GM12891 (cell line): ENCODE measurements around the gene GPR63.

Experiments used
- DNase-seq: peaks from one replicate; pipeline ENCODE4 v3.0.0; 2011; ENCODE audit warnings: low spot score; ENCODE audit not compliant: insufficient read length
- FAIRE-seq: peaks from 2 replicates; lab custom pipeline; 2011; peaks lifted over from hg19 to GRCh38; lab: Jason Lieb, UNC
- PAX5 ChIP-seq: IDR thresholded peaks from 2 replicates; pipeline ENCODE4 v1.6.1; 2011; ENCODE audit warnings: low read length, moderate library complexity, mild to moderate bottlenecking; ENCODE audit not compliant: insufficient read depth, severe bottlenecking
- POLR2A ChIP-seq: IDR thresholded peaks from 2 replicates; pipeline ENCODE4 v1.6.1; 2011; ENCODE audit warnings: low read depth, low read length, control low read depth
- POLR2AphosphoS5 ChIP-seq: IDR thresholded peaks from 2 replicates; pipeline ENCODE4 v1.6.1; 2011; ENCODE audit warnings: low read depth, low read length, control low read depth
- POU2F2 ChIP-seq: IDR thresholded peaks from 2 replicates; pipeline ENCODE4 v1.6.1; 2011; ENCODE audit warnings: low read depth, mild to moderate bottlenecking, control low read depth, low read length, moderate library complexity
- SPI1 ChIP-seq: IDR thresholded peaks from 2 replicates; pipeline ENCODE4 v1.6.1; 2011; ENCODE audit warnings: low read depth, low read length, control low read depth
- TAF1 ChIP-seq: IDR thresholded peaks from 2 replicates; pipeline ENCODE4 v1.6.1; 2011; ENCODE audit warnings: low read depth, low read length, control low read depth

Gene GPR63

DNA sequence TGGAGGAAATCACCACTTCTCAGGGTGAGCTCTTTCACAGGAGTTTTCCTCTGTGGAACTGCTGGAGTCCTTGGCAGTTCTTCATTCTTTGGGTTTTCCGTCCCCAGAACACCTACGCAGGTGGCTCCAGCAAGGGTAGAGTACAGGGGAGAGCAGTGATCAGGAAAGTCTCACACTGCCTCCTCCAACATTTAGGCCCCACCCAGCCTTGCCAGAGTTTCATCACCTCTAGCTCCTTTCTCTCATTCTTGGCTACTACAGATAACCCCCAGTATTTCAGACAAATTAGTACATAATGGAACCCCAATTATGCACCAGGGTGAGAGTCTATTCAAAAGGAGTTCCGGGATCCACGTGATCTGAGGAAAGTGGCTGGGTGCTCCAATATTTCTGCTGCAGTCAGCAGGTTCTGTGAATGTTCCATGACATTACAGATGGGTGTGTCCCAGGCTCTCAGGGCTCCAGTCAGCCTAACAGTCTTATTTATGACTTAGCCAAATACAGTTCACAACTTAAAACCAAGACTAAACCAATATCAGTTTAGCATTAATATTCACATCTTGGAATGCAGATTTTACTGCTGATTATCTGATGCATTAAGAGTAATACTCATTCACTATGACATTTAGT lies 44.6 kb downstream of the GPR63 start:
- TF ChIP-seq TAF1 (no peak), POLR2AphosphoS5 (no peak), SPI1 (no peak), POU2F2 (no peak), POLR2A (no peak), PAX5 (no peak)
- FAIRE-seq: peak; percentile 9
- DNase-seq: no peak

DNA sequence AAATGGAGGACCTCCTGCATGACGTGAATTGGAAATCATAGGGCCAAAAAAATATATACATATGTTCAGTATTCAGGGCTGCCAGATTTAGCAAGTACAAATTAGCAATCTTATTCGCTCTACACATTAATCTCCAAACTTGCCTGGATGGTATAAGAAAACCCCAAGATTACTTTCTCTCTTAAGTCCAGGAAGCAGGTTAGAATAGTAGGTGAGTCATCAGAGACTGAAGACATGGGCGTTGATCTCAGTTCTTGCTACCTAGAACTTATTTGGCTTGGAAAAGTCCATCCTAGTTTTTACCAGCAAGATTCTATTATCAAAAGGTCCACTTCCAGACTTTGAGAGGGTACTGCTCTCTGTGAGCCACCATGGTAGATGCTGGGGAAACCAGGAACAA lies 47.4 kb downstream of the GPR63 start:
- no peak for TF ChIP-seq PAX5
- no peak for TF ChIP-seq POLR2A
- no peak for TF ChIP-seq TAF1
- no peak for TF ChIP-seq POU2F2
- TF ChIP-seq SPI1: no peak
- TF ChIP-seq POLR2AphosphoS5: no peak
- DNase-seq: no peak
- FAIRE-seq: no peak

- DNase-seq (no peak), FAIRE-seq (no peak)
- TF ChIP-seq SPI1 (no peak), POU2F2 (no peak), PAX5 (no peak), POLR2A (no peak), TAF1 (no peak), POLR2AphosphoS5 (no peak)
Observed at GRCh38 chr6:96787846-96788580, 49.3 kb downstream of the GPR63 start.

- TF ChIP-seq POLR2AphosphoS5: no peak
- DNase-seq (no peak), FAIRE-seq (no peak)
Observed at GRCh38 chr6:96786336-96786735, 50.9 kb downstream of the GPR63 start.

GRCh38 chr6:96784650-96785049 lies 52.6 kb downstream of the GPR63 start:
- DNase-seq (no peak), FAIRE-seq (no peak)
- TF ChIP-seq POLR2AphosphoS5 (no peak), PAX5 (no peak), SPI1 (no peak), POU2F2 (no peak), POLR2A (no peak), TAF1 (no peak)

DNA sequence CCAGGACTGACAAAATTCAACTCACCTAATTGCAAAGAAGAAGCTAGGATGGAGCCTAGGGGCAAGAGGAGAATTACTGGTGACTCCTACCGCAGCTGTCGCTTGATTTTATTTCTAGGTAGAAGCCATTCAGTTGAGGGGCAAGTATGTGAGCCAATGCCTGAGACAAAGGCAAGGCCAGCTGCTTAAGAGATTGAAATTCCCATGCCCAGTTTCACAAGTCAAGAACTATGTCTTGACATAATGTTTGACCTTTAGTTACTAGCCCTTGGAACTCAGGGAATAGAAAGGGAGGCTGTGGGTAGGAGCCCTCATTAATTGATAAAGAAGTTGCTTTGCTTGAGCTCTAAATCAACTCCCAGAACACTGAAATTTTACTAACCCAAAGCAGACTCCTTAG lies 54.0 kb downstream of the GPR63 start:
- no peak for TF ChIP-seq POLR2A
- no peak for TF ChIP-seq POU2F2
- no peak for TF ChIP-seq TAF1
- TF ChIP-seq PAX5: no peak
- TF ChIP-seq POLR2AphosphoS5: no peak
- TF ChIP-seq SPI1: no peak
- DNase-seq (no peak), FAIRE-seq (no peak)

DNA sequence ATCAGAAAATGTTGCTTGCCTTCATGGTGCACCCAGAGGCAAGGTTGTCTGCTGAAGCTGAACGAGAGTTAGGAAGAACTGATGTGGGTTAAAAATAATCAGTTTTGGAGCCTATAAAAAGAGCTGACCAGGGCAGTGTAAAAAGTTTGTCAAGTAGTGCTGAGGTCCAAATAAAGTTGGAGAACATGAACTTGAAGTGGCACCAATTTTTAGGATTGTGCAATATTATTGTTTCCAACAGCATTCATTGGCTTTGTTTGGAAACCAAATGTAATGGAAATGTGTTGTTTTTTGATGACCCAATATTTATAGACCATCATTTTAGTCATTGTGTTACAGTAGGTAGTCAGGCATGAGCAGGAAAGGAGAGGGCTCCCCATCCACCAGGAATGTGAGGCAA lies 55.7 kb downstream of the GPR63 start:
- TF ChIP-seq POLR2A (no peak), PAX5 (no peak), TAF1 (no peak), SPI1 (no peak), POLR2AphosphoS5 (no peak), POU2F2 (no peak)
- DNase-seq (no peak), FAIRE-seq (no peak)

DNA sequence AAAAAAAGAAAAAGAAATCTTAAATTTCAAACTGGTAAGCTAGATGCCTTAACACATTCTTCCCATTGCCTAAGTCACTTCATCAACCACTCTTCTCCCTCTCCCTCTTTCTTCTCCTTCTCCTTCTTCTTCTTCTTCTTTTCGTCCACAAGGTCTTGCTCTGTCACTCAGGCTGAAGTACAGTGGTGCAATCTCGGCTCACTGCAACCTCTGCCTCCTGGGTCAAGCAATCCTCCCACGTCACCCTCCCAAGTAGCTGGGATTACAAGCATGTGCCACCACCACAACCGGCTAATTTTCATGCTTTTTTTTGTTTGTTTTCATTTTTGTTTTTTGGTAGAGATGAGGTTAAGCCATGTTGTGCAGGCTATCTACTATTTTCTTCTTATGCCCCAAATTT lies 60.2 kb downstream of the GPR63 start:
- TF ChIP-seq TAF1 (no peak), SPI1 (no peak), PAX5 (no peak), POLR2A (no peak), POLR2AphosphoS5 (no peak), POU2F2 (no peak)
- no peak for FAIRE-seq
- DNase-seq: no peak

DNA sequence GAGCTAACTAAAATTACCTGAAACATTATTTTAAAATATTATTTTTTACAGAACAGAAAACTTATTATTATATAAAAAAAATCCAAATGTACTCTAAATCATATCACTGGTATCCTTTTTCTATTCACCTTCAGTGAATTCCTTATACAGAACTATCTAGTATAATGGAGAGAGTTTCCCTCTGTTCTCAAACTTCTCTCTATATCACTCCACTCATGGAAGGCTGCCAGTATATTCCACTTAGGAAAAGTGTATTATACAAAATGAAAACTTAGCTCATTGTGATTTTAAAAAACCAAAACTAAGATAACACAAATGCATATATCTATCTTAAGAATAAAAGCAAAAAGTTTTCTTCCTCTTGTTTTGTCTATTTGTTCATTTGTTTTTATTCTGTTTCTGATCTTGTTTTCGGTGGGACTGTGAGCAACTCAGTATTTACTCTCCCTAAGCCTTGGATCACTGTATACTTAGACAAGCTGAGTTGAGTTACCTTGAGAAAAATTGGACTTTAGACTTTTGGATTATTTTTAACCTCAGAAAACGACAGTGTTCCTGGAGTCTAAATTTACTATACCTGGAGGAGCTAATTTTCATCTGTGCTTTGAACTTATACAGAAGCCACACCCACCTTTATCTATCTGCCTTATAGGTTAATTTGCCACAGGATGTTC lies 61.4 kb downstream of the GPR63 start:
- no peak for TF ChIP-seq POLR2A
- no peak for TF ChIP-seq POU2F2
- TF ChIP-seq PAX5: no peak
- TF ChIP-seq SPI1: no peak
- TF ChIP-seq TAF1: no peak
- no peak for TF ChIP-seq POLR2AphosphoS5
- DNase-seq (no peak), FAIRE-seq (no peak)

- DNase-seq (no peak), FAIRE-seq (no peak)
- TF ChIP-seq PAX5 (no peak), POU2F2 (no peak), POLR2AphosphoS5 (no peak), POLR2A (no peak), TAF1 (no peak), SPI1 (no peak)
Observed at GRCh38 chr6:96766769-96767168, 70.5 kb downstream of the GPR63 start.
